Right kidney (tissue), 1 donor: Measurements from ENCODE around the gene SHOC2.

ENCODE experiments used
- DNase-seq: peaks from one replicate; pipeline ENCODE4 v3.0.0-alpha.2; 2016

The SHOC2 gene

GRCh38 chr10:110983466-110983865, 64.1 kb downstream of the SHOC2 start:
- DNase-seq, result no peak

- DNase-seq, result no peak
Measured at GRCh38 chr10:110985497-110986275, 66.3 kb downstream of the SHOC2 start.

DNA sequence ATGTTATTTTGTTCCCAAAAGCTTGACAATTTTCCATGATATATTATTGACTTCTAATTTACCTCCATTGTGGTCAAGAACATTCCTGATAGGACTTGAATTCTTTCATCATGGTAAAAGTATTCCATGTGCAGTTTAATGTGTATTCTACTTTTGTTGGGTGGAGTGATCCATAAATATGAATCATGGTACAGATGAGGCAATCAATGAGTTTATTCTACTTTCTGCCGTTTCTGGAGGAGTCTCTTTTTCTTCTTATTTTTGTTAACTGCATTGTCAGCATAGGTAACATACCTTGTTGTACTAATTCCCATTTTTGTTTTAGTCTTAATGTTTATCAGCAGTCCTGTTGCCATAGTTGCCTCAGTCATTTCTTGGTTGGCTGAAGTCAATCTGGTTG, 69.6 kb downstream of the SHOC2 start:
- DNase-seq, result no peak

DNA sequence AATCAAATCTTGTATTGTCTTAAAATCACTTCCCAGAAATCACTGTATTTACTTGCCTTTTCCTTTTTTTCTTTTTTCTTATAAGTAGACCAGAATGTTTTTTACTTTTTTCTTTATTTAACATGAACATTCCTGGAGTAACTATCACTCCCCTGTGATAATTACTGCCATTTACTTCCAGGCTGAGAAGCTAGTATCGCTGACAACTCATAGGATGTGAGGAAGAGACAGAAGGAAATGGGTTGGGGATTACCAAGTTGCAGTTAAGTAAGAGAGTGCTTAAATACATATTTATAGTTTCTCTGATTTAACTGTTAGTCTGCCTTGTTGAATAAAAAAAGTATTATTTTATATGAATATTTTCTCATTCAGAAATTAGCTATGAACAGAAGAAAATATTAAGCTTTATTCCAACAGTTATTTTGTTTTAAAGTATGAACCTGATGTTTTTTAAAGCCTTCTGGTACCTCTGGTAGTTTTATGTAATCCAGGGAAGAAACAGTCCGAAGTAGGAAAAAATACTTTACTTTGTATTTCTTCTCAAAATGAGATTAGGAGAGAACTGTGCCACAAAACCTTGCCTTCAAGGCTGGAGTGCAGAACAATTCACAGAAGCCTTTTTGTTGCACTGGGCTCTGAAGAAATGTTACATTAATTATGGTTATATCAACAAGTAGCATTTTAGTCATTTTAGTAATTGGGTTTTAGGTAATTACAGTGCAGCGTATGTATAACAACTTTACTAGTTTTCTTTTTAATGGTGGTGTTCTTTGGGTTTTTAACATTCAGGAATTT, 72.8 kb downstream of the SHOC2 start:
- DNase-seq, result no peak

DNA sequence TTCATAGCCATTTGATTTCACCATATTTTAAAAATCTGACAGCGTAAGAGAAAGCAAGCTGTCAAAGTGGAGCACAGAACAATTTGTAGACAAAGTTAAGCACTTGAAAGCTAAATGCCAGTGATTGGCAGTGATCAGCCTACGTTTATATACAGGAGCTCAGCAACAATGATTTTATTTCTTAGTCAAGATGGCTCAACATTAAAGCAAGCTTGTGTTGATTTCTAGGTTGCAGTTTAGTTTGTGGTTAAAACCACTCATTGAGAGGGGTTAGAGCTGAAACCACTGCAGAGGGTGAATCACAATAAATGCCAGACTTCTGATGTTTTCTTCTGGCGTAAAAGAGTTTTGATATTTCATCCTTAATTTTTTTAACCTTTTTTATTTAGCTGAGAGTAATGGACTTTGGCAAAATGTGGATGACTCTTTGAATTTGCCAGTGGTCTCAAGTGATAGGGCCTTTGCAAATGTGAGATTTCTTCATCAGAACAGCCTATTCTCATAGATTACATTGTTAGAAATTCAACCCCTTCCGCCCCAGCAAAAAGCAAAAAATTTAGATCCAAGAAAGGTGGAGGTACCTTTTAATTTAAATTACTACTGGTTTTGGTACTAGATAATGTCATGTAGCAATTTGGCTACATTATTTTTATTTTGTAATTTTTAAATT, 73.8 kb downstream of the SHOC2 start:
- DNase-seq, result no peak

GRCh38 chr10:110994406-110995086, 75.1 kb downstream of the SHOC2 start:
- DNase-seq, result no peak

- DNase-seq, result no peak
Measured at GRCh38 chr10:110995301-110995700, 75.9 kb downstream of the SHOC2 start.

DNA sequence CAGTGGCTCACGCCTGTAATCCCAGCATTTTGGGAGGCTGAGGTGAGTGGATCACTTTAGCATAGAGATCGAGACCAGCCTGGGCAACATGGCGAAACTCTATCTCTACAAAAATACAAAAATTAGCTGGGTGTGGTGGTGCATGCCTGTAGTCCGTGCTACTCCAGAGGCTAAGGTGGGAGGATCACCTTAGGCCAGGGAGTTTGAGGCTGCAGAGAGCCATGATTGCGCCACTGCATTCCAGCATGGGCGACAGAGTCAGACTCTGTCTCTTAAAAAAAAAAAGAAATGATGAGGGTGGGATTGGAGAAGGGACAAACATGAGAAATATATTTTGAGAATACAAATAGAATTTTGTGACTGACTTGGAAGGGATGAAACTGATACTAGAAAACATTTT, 76.9 kb downstream of the SHOC2 start:
- no peak for DNase-seq

DNA sequence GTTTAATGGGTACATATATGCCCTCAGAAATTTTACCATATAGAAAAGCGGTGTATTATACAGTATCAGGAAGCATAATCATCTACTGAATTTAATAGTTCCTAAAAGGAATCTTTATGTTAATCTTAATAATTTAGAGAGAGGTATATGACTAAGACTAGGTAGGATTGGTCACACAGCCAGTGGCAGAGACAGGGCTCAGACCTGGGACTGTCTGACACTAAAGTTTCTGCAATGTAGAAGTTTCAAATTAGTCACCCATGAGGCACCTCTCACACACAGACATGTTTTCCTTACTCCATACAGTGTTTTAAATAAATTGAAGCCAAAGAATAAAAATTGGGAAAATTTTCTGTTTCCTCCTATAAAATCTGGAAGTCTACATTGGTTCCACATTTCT, 84.6 kb downstream of the SHOC2 start:
- DNase-seq, result no peak

- no peak for DNase-seq
Measured at GRCh38 chr10:111007486-111007885, 88.1 kb downstream of the SHOC2 start.

- DNase-seq, result no peak
Measured at GRCh38 chr10:111015181-111015580, 95.8 kb downstream of the SHOC2 start.

GRCh38 chr10:111017098-111017497, 97.7 kb downstream of the SHOC2 start:
- no peak for DNase-seq

GRCh38 chr10:111018021-111018420, 98.6 kb downstream of the SHOC2 start:
- DNase-seq, result no peak

DNA sequence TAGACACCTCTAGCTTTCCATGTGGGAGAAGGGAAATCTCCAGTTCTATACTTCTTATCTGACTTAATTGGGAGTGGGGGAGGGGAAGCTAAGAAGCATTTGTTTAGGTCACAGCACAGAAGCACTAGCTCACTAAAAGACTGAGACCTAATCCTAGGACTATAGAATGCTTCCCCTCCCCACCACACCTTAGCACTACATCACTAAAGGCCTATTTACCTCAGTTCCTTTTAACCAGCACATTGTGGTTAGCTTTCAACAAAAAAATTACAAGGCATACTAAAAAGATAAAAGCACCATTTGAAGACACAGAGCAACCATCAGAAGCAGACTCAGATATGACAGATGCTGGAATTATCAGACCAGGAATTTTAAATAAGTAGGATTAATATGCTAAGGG, 103.7 kb downstream of the SHOC2 start:
- no peak for DNase-seq

- no peak for DNase-seq
Measured at GRCh38 chr10:111030042-111030750, 110.8 kb downstream of the SHOC2 start.

DNA sequence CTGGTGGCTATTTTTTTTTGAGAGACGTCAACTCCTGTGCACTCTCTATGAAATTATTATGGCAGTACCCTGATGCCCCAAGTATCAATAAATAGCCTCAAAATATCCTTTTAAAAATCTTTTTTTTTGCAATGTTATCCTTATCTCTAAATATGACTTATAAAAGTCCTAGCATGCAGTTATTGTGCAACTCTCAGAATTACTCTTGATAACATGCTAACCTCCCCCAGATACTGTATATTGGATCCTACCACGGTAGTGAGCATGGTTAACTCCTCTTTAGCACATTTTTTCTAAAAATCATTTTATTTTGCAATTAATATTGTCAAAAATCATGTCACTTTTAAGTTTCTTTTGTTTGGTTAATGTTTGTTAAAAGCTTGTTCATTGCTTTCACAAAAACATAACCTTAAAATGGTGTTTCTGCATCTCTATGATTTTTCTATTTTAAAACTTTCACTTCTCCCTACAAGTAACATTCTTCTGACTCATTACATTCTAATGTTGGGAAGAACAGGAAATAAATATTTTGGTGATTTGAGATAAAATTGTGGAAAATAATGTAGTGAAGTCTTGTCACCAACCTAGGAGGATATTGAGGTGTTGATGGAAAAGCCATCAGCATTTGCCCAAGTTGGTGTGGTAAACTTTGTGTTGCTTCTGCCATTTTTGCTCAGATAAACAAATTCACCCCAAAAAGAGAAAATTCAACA, 115.3 kb downstream of the SHOC2 start:
- no peak for DNase-seq

- DNase-seq, result no peak
Measured at GRCh38 chr10:111035542-111035941, 116.1 kb downstream of the SHOC2 start.

DNA sequence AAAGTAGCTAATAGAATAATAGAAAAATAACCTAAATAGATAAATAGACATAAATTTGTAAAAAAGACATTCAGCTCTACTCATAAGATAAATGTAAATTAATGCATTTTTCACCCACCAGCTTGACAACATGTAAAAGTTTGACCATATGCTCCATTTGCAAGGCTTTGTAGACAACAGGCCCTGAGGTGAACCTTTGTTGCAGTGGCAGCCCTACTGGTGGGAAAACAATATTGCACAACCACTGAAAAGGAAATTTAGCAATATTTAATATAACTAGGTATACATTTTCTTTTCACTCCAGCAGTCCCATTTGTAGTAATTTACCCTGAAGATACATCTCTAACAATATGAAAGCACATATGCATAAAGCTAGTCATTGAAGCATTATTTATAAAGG, 118.5 kb downstream of the SHOC2 start:
- no peak for DNase-seq

DNA sequence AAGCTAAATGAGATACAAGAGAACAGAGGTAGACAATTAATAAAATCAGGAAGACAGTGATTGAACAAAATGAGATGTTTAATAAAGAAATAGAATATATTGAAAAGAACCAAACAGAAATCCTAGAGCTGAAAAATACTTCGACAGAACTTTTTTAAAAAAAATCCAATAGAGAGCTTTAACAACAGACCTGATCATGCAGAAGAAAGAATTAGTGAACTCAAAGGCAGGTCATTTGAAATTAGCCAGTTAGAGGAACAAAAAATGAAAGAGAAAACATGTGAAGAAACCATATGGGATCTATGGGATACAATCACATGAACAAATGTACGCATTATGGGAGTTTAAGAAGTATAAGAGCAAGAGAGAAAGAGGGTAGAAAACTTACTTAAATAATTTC, 120.1 kb downstream of the SHOC2 start:
- no peak for DNase-seq

DNA sequence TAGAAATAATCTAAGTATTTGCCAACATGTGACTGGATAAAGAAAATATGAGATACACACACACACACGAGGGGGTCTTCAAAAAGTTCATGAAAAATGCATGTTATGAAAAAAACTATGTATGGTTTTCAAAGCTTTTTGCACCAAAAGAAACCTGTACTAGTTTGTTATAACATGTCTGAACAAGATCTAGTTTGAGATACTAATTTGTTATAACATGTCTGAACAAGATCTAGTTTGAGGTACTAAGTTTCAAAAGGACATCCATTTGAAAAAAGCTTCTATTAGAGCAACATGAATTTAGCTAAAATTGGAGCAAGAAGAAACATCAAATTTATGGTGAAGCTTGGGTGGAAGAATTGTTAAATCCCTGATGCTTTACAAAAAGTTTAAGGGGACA, 137.6 kb downstream of the SHOC2 start:
- DNase-seq, result no peak
